Measurements from ENCODE around the gene NEK9. TPM values are rescaled to one million over a fixed set of nuclear protein-coding genes. Genes with fewer than 3 reads are reported as not detected.
"Not testable (repeated sequence)": the region's sequence is repeated elsewhere in the genome, so short reads cannot be mapped to it uniquely, and the experiment has no call there.

NEK9 gene
- total and polyA plus RNA-seq, 2 experiments from 2014 or later = 16.3 to 31.1 TPM

DNA sequence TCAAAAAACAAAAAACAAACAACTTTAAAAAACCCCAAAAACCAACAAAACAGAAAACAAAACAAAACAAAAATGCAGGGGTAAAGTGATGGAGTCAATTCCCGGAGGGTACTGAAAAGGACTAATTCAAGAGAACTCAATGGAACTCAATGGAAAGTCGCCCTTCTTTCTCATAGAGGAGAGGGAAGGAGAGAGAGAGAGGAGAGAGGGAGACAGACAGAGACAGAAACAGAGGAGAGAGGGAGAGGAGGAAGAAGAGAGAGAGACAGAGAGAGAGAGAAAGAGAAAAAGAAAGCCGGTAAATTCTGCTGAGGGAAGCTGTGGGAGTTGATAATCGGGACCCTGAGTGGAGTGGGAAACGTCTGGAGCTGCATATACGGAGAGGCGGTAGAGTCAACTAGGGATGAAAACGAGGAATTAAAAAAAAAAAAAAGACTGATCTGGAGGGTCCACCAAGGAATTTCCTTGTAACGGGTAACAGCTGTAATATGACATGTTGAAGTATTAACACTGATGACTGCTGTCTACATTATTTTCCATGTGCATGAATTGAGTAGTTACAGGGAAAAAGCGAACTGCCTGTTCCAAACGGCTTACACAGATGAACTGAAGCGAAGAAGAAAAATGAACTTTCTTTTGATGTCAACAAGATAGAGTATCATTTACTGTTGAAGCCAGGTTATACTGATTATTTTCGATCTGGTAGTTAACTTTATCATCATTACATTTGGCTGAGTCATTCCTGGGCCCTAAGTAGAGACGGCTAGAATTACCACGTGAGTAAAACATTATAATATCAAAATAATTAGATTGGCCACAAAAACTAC, 58.3 kb downstream of the NEK9 start:
- Mint-ChIP-seq H3K9me3 (no peaks in the 10 kb centered on the region), H3K4me3 (no peak overlapping the region), H3K27ac (no peak overlapping the region), H3K4me1 (peaks cover 10% of the 10 kb centered on the region; the same call in 2 of the 3 replicates), H3K27me3 (ENCODE audit: insufficient read depth, low read depth, poor library complexity) (peaks cover 4% of the 10 kb centered on the region), H3K36me3 (ENCODE audit: low read depth) (no peaks in the 10 kb centered on the region)
- peak overlapping the region; percentile 89 for H3K4me2 ChIP-seq
- no peaks in the 10 kb centered on the region for H3K27me3 ChIP-seq (ENCODE audit: insufficient read depth)
- H3K36me3 ChIP-seq (ENCODE audit: insufficient read depth) = no peaks in the 10 kb centered on the region
- H4K20me1 ChIP-seq (replicated peaks; ENCODE audit: insufficient read depth) = no peaks in the 10 kb centered on the region; the same call in 1 of the 2 replicates
- ATAC-seq (no peak), DNase-seq (ENCODE audit: low spot score) (peak; percentile 40)
- H3K4me1 ChIP-seq (ENCODE audit: insufficient read depth) = peaks cover 7% of the 10 kb centered on the region; the same call in 1 of the 2 replicates
- peak overlapping the region; percentile 61 for H3K4me3 ChIP-seq
- H3K79me2 ChIP-seq (replicated peaks; ENCODE audit: insufficient read depth) = peaks cover 20% of the 10 kb centered on the region
- H3K27ac ChIP-seq (ENCODE audit: low read depth) = peak overlapping the region; percentile 78
- H3F3A ChIP-seq (replicated peaks; ENCODE audit: low read depth) = peaks cover 12% of the 10 kb centered on the region
- no peaks in the 10 kb centered on the region for H3K9me2 ChIP-seq (ENCODE audit: insufficient read depth)
- TF ChIP-seq POLR2AphosphoS5 (IDR thresholded peaks at IDR 0.05; ENCODE audit: low read depth) (no peak), STAT1 (IDR thresholded peaks at IDR 0.05; ENCODE audit: unreplicated experiment) (no peak), ZNF331 (CRISPR knock-in tag; IDR thresholded peaks at IDR 0.05; ENCODE audit: low read depth) (no peak)
- H2AFZ ChIP-seq = peak overlapping the region; percentile 67; the same call in 1 of the 2 replicates

DNA sequence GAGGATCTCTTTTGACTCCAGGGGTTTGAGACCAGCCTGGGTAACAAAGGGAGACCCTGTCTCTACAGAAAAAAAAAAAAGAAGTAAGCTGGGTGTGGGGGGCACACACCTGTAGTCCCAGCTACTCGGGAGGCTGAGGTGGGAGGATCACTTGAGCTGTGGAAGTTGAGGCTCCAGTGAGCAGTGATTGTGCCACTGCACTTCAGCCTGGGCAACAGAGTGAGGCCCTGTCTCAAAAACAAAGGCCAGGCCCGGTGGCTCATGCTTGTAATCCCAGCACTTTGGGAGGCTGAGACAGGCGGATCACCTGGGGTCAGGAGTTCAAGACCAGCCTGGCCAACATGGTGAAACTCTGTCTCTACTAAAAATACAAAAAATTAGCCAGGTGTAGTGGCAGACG, 59.1 kb downstream of the NEK9 start:
- H3K27me3 ChIP-seq (ENCODE audit: insufficient read depth); H3K4me3 Mint-ChIP-seq; H3K9me3 Mint-ChIP-seq; H3K27ac ChIP-seq (ENCODE audit: low read depth); H3K36me3 Mint-ChIP-seq (ENCODE audit: low read depth); H3K9me2 ChIP-seq (ENCODE audit: insufficient read depth); ATAC-seq; H3K27me3 Mint-ChIP-seq (ENCODE audit: insufficient read depth, low read depth, poor library complexity); H4K20me1 ChIP-seq (replicated peaks; ENCODE audit: insufficient read depth); H3K27ac Mint-ChIP-seq; H3K36me3 ChIP-seq (ENCODE audit: insufficient read depth); DNase-seq (ENCODE audit: low spot score): not testable (repeated sequence)
- H3K4me2 ChIP-seq = peak overlapping the region; percentile 89
- H3K4me1 Mint-ChIP-seq = peaks cover 10% of the 10 kb centered on the region; the same call in 2 of the 3 replicates
- peaks cover 12% of the 10 kb centered on the region; the same call in 1 of the 2 replicates for H3K4me1 ChIP-seq (ENCODE audit: insufficient read depth)
- peaks cover 12% of the 10 kb centered on the region for H3F3A ChIP-seq (replicated peaks; ENCODE audit: low read depth)
- peaks cover 25% of the 10 kb centered on the region for H3K79me2 ChIP-seq (replicated peaks; ENCODE audit: insufficient read depth)
- H3K4me3 ChIP-seq = peak overlapping the region; percentile 61
- H2AFZ ChIP-seq = 0 out of 2 replicates have a peak overlapping the region, but pooled peaks have one; percentile 1

DNA sequence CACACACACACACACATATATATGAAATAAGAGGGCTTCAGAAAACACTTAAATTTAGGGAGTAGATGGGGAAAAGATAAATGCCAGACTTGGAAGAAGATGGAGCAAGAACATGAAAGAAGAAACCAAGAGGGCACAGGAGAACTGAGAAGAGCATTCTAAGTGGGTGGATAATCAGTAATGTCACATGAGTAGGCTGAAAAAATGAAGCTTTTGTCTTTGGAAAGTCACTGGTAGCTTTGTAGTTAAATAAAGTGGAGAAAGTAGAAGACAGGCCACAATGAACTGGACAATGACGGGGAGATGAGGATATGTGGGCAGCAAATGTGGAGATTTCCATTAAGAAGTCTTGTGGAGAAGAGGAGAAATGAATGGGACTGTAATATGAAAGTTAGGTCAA, 59.6 kb downstream of the NEK9 start:
- H2AFZ ChIP-seq = no peak overlapping the region
- ATAC-seq (no peak), DNase-seq (ENCODE audit: low spot score) (no peak)
- H3K4me1 Mint-ChIP-seq = peaks cover 10% of the 10 kb centered on the region; the same call in 2 of the 3 replicates
- no peak overlapping the region; the same call in 1 of the 2 replicates for H3K4me3 ChIP-seq
- H3K27ac ChIP-seq (ENCODE audit: low read depth) = no peak overlapping the region
- TF ChIP-seq STAT1 (IDR thresholded peaks at IDR 0.05; ENCODE audit: unreplicated experiment) = no peak
- no peak overlapping the region for H3K4me3 Mint-ChIP-seq
- H3K36me3 Mint-ChIP-seq (ENCODE audit: low read depth) = no peaks in the 10 kb centered on the region
- H3K4me2 ChIP-seq = no peak overlapping the region
- no peak overlapping the region for H3K27ac Mint-ChIP-seq
- H3K9me2 ChIP-seq (ENCODE audit: insufficient read depth) = no peaks in the 10 kb centered on the region
- no peaks in the 10 kb centered on the region; the same call in 1 of the 2 replicates for H4K20me1 ChIP-seq (replicated peaks; ENCODE audit: insufficient read depth)
- no peaks in the 10 kb centered on the region for H3K27me3 ChIP-seq (ENCODE audit: insufficient read depth)
- H3K36me3 ChIP-seq (ENCODE audit: insufficient read depth) = no peaks in the 10 kb centered on the region
- H3K4me1 ChIP-seq (ENCODE audit: insufficient read depth) = peaks cover 15% of the 10 kb centered on the region; the same call in 1 of the 2 replicates
- H3K9me3 Mint-ChIP-seq = no peaks in the 10 kb centered on the region
- H3K79me2 ChIP-seq (replicated peaks; ENCODE audit: insufficient read depth) = peaks cover 30% of the 10 kb centered on the region
- H3K27me3 Mint-ChIP-seq (ENCODE audit: insufficient read depth, low read depth, poor library complexity) = peaks cover 4% of the 10 kb centered on the region
- peaks cover 12% of the 10 kb centered on the region for H3F3A ChIP-seq (replicated peaks; ENCODE audit: low read depth)

- peaks cover 15% of the 10 kb centered on the region; the same call in 1 of the 2 replicates for H3K4me1 ChIP-seq (ENCODE audit: insufficient read depth)
- no peaks in the 10 kb centered on the region; the same call in 1 of the 2 replicates for H4K20me1 ChIP-seq (replicated peaks; ENCODE audit: insufficient read depth)
- Mint-ChIP-seq H3K27ac (no peak overlapping the region), H3K36me3 (ENCODE audit: low read depth) (no peaks in the 10 kb centered on the region), H3K27me3 (ENCODE audit: insufficient read depth, low read depth, poor library complexity) (peaks cover 4% of the 10 kb centered on the region), H3K4me3 (no peak overlapping the region), H3K9me3 (no peaks in the 10 kb centered on the region), H3K4me1 (peaks cover 10% of the 10 kb centered on the region; the same call in 2 of the 3 replicates)
- DNase-seq (ENCODE audit: low spot score) (no peak), ATAC-seq (no peak)
- no peak overlapping the region for H3K4me3 ChIP-seq
- H3K27me3 ChIP-seq (ENCODE audit: insufficient read depth) = no peaks in the 10 kb centered on the region
- H2AFZ ChIP-seq = no peak overlapping the region
- no peak for TF ChIP-seq EZH2phosphoT487 (IDR thresholded peaks at IDR 0.05; ENCODE audit: unreplicated experiment)
- H3K4me2 ChIP-seq = no peak overlapping the region
- peaks cover 12% of the 10 kb centered on the region for H3F3A ChIP-seq (replicated peaks; ENCODE audit: low read depth)
- peaks cover 33% of the 10 kb centered on the region for H3K79me2 ChIP-seq (replicated peaks; ENCODE audit: insufficient read depth)
- H3K9me2 ChIP-seq (ENCODE audit: insufficient read depth) = no peaks in the 10 kb centered on the region
- H3K27ac ChIP-seq (ENCODE audit: low read depth) = no peak overlapping the region
- H3K36me3 ChIP-seq (ENCODE audit: insufficient read depth) = no peaks in the 10 kb centered on the region
Measured at GRCh38 chr14:75066691-75067090, 60.2 kb downstream of the NEK9 start.
